Fibroblast of lung (primary cell): Measurements from ENCODE around the gene MUSTN1. TPM values are rescaled to one million over a fixed set of nuclear protein-coding genes. Genes with fewer than 3 reads are reported as not detected.

Experiments used
- DNase-seq, 2 donors: peaks; one replicate each; pipeline versions ENCODE4 v3.0.0 to v3.0.0-alpha.2; 2010; ENCODE audit warnings: low read depth in 2 of 2
- H2AFZ ChIP-seq: 2 replicates; pipeline ENCODE4 v1.5.1; 2012; ENCODE audit warnings: low read length, control low read depth, inconsistent platforms
- H3K27ac ChIP-seq: 2 replicates; pipeline ENCODE4 v1.5.1; 2011; ENCODE audit warnings: low read length, control low read depth; ENCODE audit not compliant: insufficient read depth
- H3K27me3 ChIP-seq: 2 replicates; pipeline ENCODE4 v1.5.1; 2011; ENCODE audit warnings: mild to moderate bottlenecking, low read length; ENCODE audit not compliant: control insufficient read depth, insufficient read depth
- H3K36me3 ChIP-seq: 2 replicates; pipeline ENCODE4 v1.5.1; 2011; ENCODE audit warnings: low read length; ENCODE audit not compliant: control insufficient read depth, insufficient read depth
- H3K4me1 ChIP-seq: 2 replicates; pipeline ENCODE4 v1.5.1; 2011; ENCODE audit warnings: low read length; ENCODE audit not compliant: control insufficient read depth, insufficient read depth; ENCODE audit errors: extremely low read depth
- H3K4me2 ChIP-seq: 2 replicates; pipeline ENCODE4 v1.5.1; 2011; ENCODE audit warnings: low read length, control low read depth; ENCODE audit not compliant: insufficient read depth; ENCODE audit errors: extremely low read depth
- H3K4me3 ChIP-seq, 4 experiments: fragments of 200-600 bp in 1 of 4; sonication (generic) in 1 of 4; replicated peaks in 1 of 4; 2 replicates each; pipeline ENCODE4 v1.5.1; 2011 to 2016; ENCODE audit warnings: low read length in 4 of 4, low read depth in 3 of 4, mild to moderate bottlenecking in 3 of 4, control low read depth in 2 of 4, inconsistent platforms in 1 of 4, mixed read lengths in 1 of 4; ENCODE audit not compliant: insufficient read depth in 1 of 4; ENCODE audit errors: control extremely low read depth in 1 of 4
- H3K79me2 ChIP-seq: 2 replicates; pipeline ENCODE4 v1.5.1; 2012; ENCODE audit warnings: mild to moderate bottlenecking, low read length, inconsistent platforms; ENCODE audit not compliant: control insufficient read depth, insufficient read depth
- H3K9ac ChIP-seq: 2 replicates; pipeline ENCODE4 v1.5.1; 2011; ENCODE audit warnings: mild to moderate bottlenecking, low read length, control low read depth; ENCODE audit not compliant: insufficient read depth
- H3K9me3 ChIP-seq: 2 replicates; pipeline ENCODE4 v1.5.1; 2012; ENCODE audit warnings: low read depth, low read length; ENCODE audit not compliant: control insufficient read depth, insufficient read depth
- H4K20me1 ChIP-seq: 2 replicates; pipeline ENCODE4 v1.5.1; 2011; ENCODE audit warnings: low read length; ENCODE audit not compliant: control insufficient read depth, insufficient read depth; ENCODE audit errors: extremely low read depth
- EZH2 ChIP-seq: IDR thresholded peaks from 2 replicates; pipeline ENCODE4 v1.5.1; 2012; ENCODE audit warnings: low read length, control low read depth, mild to moderate bottlenecking; ENCODE audit errors: missing control alignments
- polyA plus RNA-seq, 2 donors: library from polyadenylated mRNA; depleted of rRNA in 1 of 2; stranded (reverse) in 1 of 2; unstranded in 1 of 2; fragments of >200 nt; gene quantifications; 2 replicates each; pipeline ENCODE4 v1.2.1, GENCODE V29; 2011 to 2012; ENCODE audit warnings: missing spikeins in 1 of 2
- total RNA-seq: library from RNA; depleted of rRNA; stranded (reverse); fragments of >200 nt; gene quantifications from 2 replicates; pipeline ENCODE4 v1.2.1, GENCODE V29; 2014
- TF ChIP-seq, protein P1 (sequence below), 2 donors: IDR thresholded peaks in 1 of 2; conservative IDR thresholded peaks in 1 of 2; 1 replicate in 1 of 2; 2 replicates in 1 of 2; pipeline ENCODE4 v1.5.1; 2011 to 2012; ENCODE audit warnings: low read length in 2 of 2, control low read depth in 1 of 2, inconsistent platforms in 1 of 2, low read depth in 1 of 2, mild to moderate bottlenecking in 1 of 2

The MUSTN1 gene
- total and polyA plus RNA-seq, 2 donors (not counting 1 experiment from before 2014, with no cell fraction given): 3.2 TPM; not detected in 1

DNA sequence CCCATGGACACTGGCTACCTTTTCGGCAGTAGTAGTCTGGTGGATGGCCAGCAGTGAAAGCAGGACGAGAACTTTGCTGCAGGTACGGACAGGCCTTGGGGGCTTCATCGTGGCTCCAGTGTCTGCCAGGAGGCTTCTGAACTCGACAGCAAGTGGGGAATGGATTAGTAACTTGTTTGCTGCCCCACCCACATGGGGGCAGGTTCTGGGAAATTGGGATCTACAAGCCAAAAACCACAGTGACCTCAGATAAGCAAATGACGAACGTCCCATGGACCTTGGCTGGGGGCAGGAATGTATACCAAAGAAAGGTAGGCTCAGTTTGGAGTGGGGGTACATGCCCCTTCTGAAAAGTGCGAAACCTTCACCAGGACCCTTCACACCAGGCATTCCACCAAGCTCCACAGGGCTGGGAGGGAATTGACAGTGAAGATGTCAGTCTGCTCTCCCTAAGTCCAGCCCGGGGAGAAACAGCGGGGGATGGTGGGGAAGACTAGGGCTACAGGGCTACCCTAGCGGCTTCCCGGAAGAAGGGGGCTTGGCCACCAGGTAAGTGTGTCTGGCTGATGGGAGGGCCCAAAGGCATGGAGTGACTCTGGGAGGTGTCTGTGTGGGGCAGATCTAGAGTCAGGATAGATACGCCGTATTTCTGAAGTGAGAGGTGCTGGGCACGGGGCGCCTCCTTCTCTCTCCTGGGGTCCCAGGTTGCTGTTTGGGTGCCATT is 4.1 kb downstream of the MUSTN1 start, which contains the start of gene ITIH4:
TSS of gene ITIH4 (minus strand) at position 138 of the 724 bp plus-strand sequence. CDS start at position 108, 30 bp downstream.
- H3K27ac ChIP-seq: no peak within 1 kb of the TSS

DNA sequence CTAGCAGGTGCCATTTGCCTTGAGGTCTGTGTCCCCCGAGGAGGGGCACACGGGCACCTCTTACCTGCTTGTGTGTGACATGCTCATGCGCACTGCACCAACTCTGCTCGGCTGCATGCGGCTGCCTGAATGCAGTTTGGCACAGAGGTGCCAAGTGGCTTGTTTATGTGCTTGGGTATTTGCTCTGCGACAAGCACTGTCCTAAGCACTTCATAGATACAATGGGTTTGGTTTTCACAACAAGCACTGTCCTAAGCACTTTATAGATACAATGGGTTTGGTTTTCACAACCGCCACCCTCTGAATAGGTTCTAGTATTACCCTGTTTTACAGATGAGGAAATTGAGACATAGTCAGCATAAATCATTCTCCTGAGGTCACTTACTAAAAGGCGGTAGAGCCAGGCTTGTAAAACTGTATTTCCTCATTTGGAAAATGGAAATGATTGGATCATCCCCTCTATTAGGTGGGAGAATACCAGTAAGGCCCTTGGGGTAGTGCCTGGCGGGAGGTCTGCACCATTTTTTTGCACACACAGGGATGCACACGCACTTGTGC is 4.8 kb downstream of the MUSTN1 start:
- Histone ChIP-seq H4K20me1 (no peaks in the 10 kb centered on the region), H2AFZ (no peak overlapping the region), H3K4me1 (peaks cover 14% of the 10 kb centered on the region), H3K9me3 (no peaks in the 10 kb centered on the region), H3K9ac (no peak overlapping the region), H3K36me3 (no peaks in the 10 kb centered on the region), H3K79me2 (no peaks in the 10 kb centered on the region), H3K4me2 (no peak overlapping the region), H3K27me3 (no peaks in the 10 kb centered on the region), H3K4me3 (no peak overlapping the region), H3K27ac (no peak overlapping the region)
- TF ChIP-seq EZH2: no peak
- TF ChIP-seq, protein P1, sequence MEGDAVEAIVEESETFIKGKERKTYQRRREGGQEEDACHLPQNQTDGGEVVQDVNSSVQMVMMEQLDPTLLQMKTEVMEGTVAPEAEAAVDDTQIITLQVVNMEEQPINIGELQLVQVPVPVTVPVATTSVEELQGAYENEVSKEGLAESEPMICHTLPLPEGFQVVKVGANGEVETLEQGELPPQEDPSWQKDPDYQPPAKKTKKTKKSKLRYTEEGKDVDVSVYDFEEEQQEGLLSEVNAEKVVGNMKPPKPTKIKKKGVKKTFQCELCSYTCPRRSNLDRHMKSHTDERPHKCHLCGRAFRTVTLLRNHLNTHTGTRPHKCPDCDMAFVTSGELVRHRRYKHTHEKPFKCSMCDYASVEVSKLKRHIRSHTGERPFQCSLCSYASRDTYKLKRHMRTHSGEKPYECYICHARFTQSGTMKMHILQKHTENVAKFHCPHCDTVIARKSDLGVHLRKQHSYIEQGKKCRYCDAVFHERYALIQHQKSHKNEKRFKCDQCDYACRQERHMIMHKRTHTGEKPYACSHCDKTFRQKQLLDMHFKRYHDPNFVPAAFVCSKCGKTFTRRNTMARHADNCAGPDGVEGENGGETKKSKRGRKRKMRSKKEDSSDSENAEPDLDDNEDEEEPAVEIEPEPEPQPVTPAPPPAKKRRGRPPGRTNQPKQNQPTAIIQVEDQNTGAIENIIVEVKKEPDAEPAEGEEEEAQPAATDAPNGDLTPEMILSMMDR (conservative IDR thresholded peaks at IDR 0.05 in 1 of 2, IDR thresholded peaks at IDR 0.05 in 1 of 2; ENCODE audit: low read depth in 1 of 2, low read length in 2 of 2): no peak
- DNase-seq: no peak

More for the DNA sequence above, 4.1 kb downstream of the MUSTN1 start, which contains the start of gene ITIH4:
- peaks cover 21% of the 10 kb centered on the region for H3K4me1 ChIP-seq
- H3K27me3 ChIP-seq: no peaks in the 10 kb centered on the region
- no peaks in the 10 kb centered on the region for H3K36me3 ChIP-seq
- H2AFZ ChIP-seq: no peak within 1 kb of the TSS
- no peaks in the 10 kb centered on the region for H4K20me1 ChIP-seq
- H3K4me2 ChIP-seq: no peak within 1 kb of the TSS
- no peak for TF ChIP-seq EZH2
- TF ChIP-seq, protein P1 (conservative IDR thresholded peaks at IDR 0.05 in 1 of 2, IDR thresholded peaks at IDR 0.05 in 1 of 2; ENCODE audit: low read depth in 1 of 2, low read length in 2 of 2): no peak
- H3K9me3 ChIP-seq: no peaks in the 10 kb centered on the region
- H3K9ac ChIP-seq: no peak within 1 kb of the TSS
- no peaks in the 10 kb centered on the region for H3K79me2 ChIP-seq
- DNase-seq: peak in 1 of 2 donors; percentile 54
- H3K4me3 ChIP-seq: no peak within 1 kb of the TSS

DNA sequence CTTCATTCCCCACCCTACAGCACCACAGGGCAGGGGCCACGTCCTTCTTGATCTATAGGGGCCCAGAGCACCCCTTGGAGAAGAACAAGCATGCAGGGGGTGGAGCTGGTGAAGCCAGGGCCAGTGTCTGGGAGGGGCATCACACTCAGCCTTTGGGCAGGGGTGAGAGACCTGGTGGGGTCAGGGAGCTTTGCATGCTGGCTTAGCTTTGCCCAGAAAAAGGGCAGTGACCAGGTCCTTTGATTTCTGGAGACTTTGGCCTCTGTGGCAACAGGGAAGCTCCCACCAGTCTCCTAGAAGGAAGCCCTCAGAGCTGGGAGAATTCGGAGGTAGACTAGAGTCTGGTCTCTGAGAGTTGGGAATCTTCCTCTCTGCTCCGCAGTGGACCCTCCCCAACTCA is 5.3 kb downstream of the MUSTN1 start:
- H2AFZ ChIP-seq: no peak overlapping the region
- no peak for DNase-seq
- H3K4me3 ChIP-seq: no peak overlapping the region
- H3K4me1 ChIP-seq: peaks cover 11% of the 10 kb centered on the region
- no peaks in the 10 kb centered on the region for H4K20me1 ChIP-seq
- TF ChIP-seq, protein P1 (conservative IDR thresholded peaks at IDR 0.05 in 1 of 2, IDR thresholded peaks at IDR 0.05 in 1 of 2; ENCODE audit: low read depth in 1 of 2, low read length in 2 of 2): no peak
- TF ChIP-seq EZH2: no peak
- H3K9ac ChIP-seq: no peak overlapping the region
- H3K9me3 ChIP-seq: no peaks in the 10 kb centered on the region
- no peaks in the 10 kb centered on the region for H3K79me2 ChIP-seq
- no peak overlapping the region for H3K4me2 ChIP-seq
- no peak overlapping the region for H3K27ac ChIP-seq
- no peaks in the 10 kb centered on the region for H3K27me3 ChIP-seq
- no peaks in the 10 kb centered on the region for H3K36me3 ChIP-seq
